H9 (cell line): Measurements from ENCODE around the gene RALGAPA2. TPM values are rescaled to one million over a fixed set of nuclear protein-coding genes. Genes with fewer than 3 reads are reported as not detected.

ENCODE experiments used
- DNase-seq: peaks from one replicate; pipeline ENCODE4 v3.0.0-alpha.2; 2017
- H2AFZ ChIP-seq: one replicate; pipeline ENCODE4 v1.6.1; 2013; ENCODE audit warnings: mild to moderate bottlenecking, low read length, control low read depth, moderate library complexity
- H2AK5ac ChIP-seq: 2 replicates; pipeline ENCODE4 v1.6.1; 2013; ENCODE audit warnings: low read length, control low read depth, mixed read lengths; ENCODE audit not compliant: insufficient read length
- H2BK120ac ChIP-seq: one replicate; pipeline ENCODE4 v1.6.1; 2013; ENCODE audit warnings: low read depth, mild to moderate bottlenecking, low read length, control low read depth, inconsistent platforms; ENCODE audit not compliant: poor library complexity, severe bottlenecking
- H2BK12ac ChIP-seq: 2 replicates; pipeline ENCODE4 v1.6.1; 2013; ENCODE audit warnings: low read length, control low read depth, mixed read lengths, low read depth; ENCODE audit not compliant: insufficient read length
- H2BK15ac ChIP-seq: 2 replicates; pipeline ENCODE4 v1.6.1; 2013; ENCODE audit warnings: low read depth, low read length, control low read depth
- H2BK20ac ChIP-seq: one replicate; pipeline ENCODE4 v1.6.1; 2013; ENCODE audit warnings: low read depth, mild to moderate bottlenecking, low read length, control low read depth, inconsistent platforms; ENCODE audit not compliant: poor library complexity, severe bottlenecking
- H2BK5ac ChIP-seq: 2 replicates; pipeline ENCODE4 v1.6.1; 2013; ENCODE audit warnings: low read length, control low read depth, mixed read lengths; ENCODE audit not compliant: insufficient read length
- H3K14ac ChIP-seq: 2 replicates; pipeline ENCODE4 v1.6.1; 2013; ENCODE audit warnings: low read length, control low read depth; ENCODE audit not compliant: insufficient read depth
- H3K18ac ChIP-seq: 2 replicates; pipeline ENCODE4 v1.6.1; 2013; ENCODE audit warnings: low read depth, mild to moderate bottlenecking, mixed read lengths, low read length, control low read depth; ENCODE audit not compliant: insufficient read length
- H3K23ac ChIP-seq: 2 replicates; pipeline ENCODE4 v1.6.1; 2013; ENCODE audit warnings: low read length, control low read depth, mixed read lengths, low read depth; ENCODE audit not compliant: insufficient read length
- H3K23me2 ChIP-seq: 2 replicates; pipeline ENCODE4 v1.6.1; 2013; ENCODE audit warnings: low read depth, mild to moderate bottlenecking, mixed read lengths, low read length, control low read depth; ENCODE audit not compliant: insufficient read length, poor library complexity, severe bottlenecking
- H3K27ac ChIP-seq: 2 replicates; pipeline ENCODE4 v1.5.1; 2013; ENCODE audit warnings: low read length, control low read depth, mixed read lengths, low read depth; ENCODE audit not compliant: insufficient read length
- H3K27me3 ChIP-seq: 2 replicates; pipeline ENCODE4 v1.6.1; 2013; ENCODE audit warnings: low read length, control low read depth, inconsistent platforms; ENCODE audit not compliant: insufficient read depth
- H3K4ac ChIP-seq: 2 replicates; pipeline ENCODE4 v1.6.1; 2013; ENCODE audit warnings: low read depth, mild to moderate bottlenecking, control low read depth, inconsistent platforms, low read length, moderate library complexity
- H3K4me1 ChIP-seq: 2 replicates; pipeline ENCODE4 v1.6.1; 2013; ENCODE audit warnings: low read length, control low read depth, inconsistent platforms; ENCODE audit not compliant: insufficient read depth
- H3K4me2 ChIP-seq: 2 replicates; pipeline ENCODE4 v1.6.1; 2013; ENCODE audit warnings: low read length, control low read depth, mixed read lengths; ENCODE audit not compliant: insufficient read length, insufficient read depth
- H3K56ac ChIP-seq: 2 replicates; pipeline ENCODE4 v1.6.1; 2013; ENCODE audit warnings: low read depth, mild to moderate bottlenecking, mixed read lengths, low read length, control low read depth; ENCODE audit not compliant: insufficient read length
- H3K79me1 ChIP-seq: 2 replicates; pipeline ENCODE4 v1.6.1; 2013; ENCODE audit warnings: low read depth, mild to moderate bottlenecking, moderate library complexity, low read length, control low read depth, inconsistent platforms; ENCODE audit not compliant: insufficient read depth, poor library complexity, severe bottlenecking
- H3K79me2 ChIP-seq: 2 replicates; pipeline ENCODE4 v1.6.1; 2013; ENCODE audit warnings: low read length, control low read depth, inconsistent platforms; ENCODE audit not compliant: insufficient read depth
- H3K9ac ChIP-seq: 2 replicates; pipeline ENCODE4 v1.6.1; 2013; ENCODE audit warnings: low read length, control low read depth, mixed read lengths; ENCODE audit not compliant: insufficient read length; ENCODE audit errors: extremely low read depth
- H3K9me3 ChIP-seq: one replicate; pipeline ENCODE4 v1.6.1; 2013; ENCODE audit warnings: low read depth, low read length, inconsistent platforms; ENCODE audit not compliant: control insufficient read depth
- H3T11ph ChIP-seq: one replicate; pipeline ENCODE4 v1.6.1; 2013; ENCODE audit warnings: mild to moderate bottlenecking, low read length, control low read depth, inconsistent platforms
- H4K20me1 ChIP-seq: one replicate; pipeline ENCODE4 v1.6.1; 2013; ENCODE audit not compliant: control insufficient read depth, insufficient read length, insufficient read depth
- H4K5ac ChIP-seq: 2 replicates; pipeline ENCODE4 v1.6.1; 2013; ENCODE audit warnings: low read depth, mild to moderate bottlenecking, mixed read lengths, low read length, control low read depth; ENCODE audit not compliant: insufficient read length
- H4K8ac ChIP-seq: replicated peaks from 2 replicates; pipeline ENCODE4 v1.6.1; 2013; ENCODE audit warnings: low read length, control low read depth, mixed read lengths, low read depth; ENCODE audit not compliant: insufficient read length
- H4K91ac ChIP-seq: 2 replicates; pipeline ENCODE4 v1.6.1; 2013; ENCODE audit warnings: low read depth, mild to moderate bottlenecking, moderate library complexity, mixed read lengths, low read length, control low read depth; ENCODE audit not compliant: insufficient read length
- H3K27ac Mint-ChIP-seq, 3 experiments: 2 replicates in 2 of 3; 3 replicates in 1 of 3; pipeline ENCODE4 v1.8.0; 2020 to 2021; ENCODE audit warnings: mixed read lengths in 3 of 3, mild to moderate bottlenecking in 1 of 3, moderate library complexity in 1 of 3
- H3K27me3 Mint-ChIP-seq: 2 replicates; pipeline ENCODE4 v1.8.0; 2021; ENCODE audit warnings: low read depth, mild to moderate bottlenecking, moderate library complexity, mixed read lengths
- H3K36me3 Mint-ChIP-seq, 3 experiments: 2 replicates in 2 of 3; 3 replicates in 1 of 3; pipeline ENCODE4 v1.8.0; 2020 to 2021; ENCODE audit warnings: low read depth in 3 of 3, mixed read lengths in 3 of 3; ENCODE audit not compliant: insufficient read depth in 1 of 3
- H3K4me1 Mint-ChIP-seq, 2 experiments: 2 replicates each; pipeline ENCODE4 v1.8.0; 2020; ENCODE audit warnings: mixed read lengths in 2 of 2
- H3K4me3 Mint-ChIP-seq, 2 experiments: 2 replicates in 1 of 2; 3 replicates in 1 of 2; pipeline ENCODE4 v1.8.0; 2020 to 2021; ENCODE audit warnings: mild to moderate bottlenecking in 2 of 2, mixed read lengths in 2 of 2, moderate library complexity in 1 of 2
- H3K9me3 Mint-ChIP-seq, 2 experiments: 2 replicates in 1 of 2; 3 replicates in 1 of 2; pipeline ENCODE4 v1.8.0; 2020; ENCODE audit warnings: mild to moderate bottlenecking in 2 of 2, mixed read lengths in 2 of 2, moderate library complexity in 1 of 2
- WGBS: extraction: QIAGEN DNeasy Blood & Tissue Kit; methylation state at CpG from one replicate; pipeline ENCODE4 v1.1.7; 2013; ENCODE audit warnings: missing lambda C conversion rate, low lambda C conversion rate, mixed read lengths; ENCODE audit not compliant: insufficient read length; ENCODE audit errors: extremely low coverage; 5-methylcytosine and 5-hydroxymethylcytosine counted together
- total RNA-seq: library from RNA; stranded (reverse); gene quantifications from 2 replicates; pipeline ENCODE4 v1.2.1, GENCODE V29; 2021
- TF ChIP-seq, protein P1 (sequence below): fragments of 200-600 bp; sonication (generic); conservative IDR thresholded peaks from 3 replicates; pipeline ENCODE4 v1.8.0; 2021; ENCODE audit warnings: antibody characterized with exemption, mild to moderate bottlenecking

Gene RALGAPA2
- total RNA-seq, 1 experiment from 2014 or later = 16.6 TPM

DNA sequence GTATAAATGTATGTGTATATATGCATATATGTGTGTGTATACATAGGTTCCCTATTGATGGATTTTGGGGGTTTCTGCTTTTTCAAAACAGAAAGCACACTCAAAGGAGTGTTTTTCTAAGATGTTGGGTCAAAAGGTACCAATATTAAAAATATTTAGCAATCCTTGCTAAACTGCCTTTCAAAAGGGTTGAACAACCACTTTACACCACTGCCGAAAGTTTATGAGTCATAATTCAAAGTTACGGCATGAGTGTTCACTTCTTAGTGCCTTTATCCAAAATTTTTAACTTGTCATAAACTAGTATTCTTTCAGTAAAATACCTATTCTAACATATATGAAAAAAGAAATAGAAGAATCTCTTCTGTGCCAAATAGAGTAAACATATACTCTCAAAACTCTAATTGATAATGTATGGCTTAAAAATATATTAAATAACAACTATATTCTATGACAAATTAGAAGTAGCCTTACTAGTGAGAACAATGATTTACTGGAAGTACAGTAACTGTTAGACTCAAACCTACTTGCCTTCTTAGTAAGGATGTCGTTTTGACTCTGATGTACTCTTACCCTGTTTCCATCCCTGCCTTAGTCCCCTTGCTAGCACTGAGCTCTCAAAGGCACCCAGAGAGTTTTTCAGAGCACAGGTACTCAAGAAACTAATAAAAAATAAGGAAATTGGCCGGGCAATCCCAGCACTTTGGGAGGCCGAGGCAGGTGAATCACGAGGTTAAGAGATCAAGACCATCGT is 208.5 kb downstream of the RALGAPA2 start:
- Histone ChIP-seq H4K8ac (no peak overlapping the region), H3K56ac (no peak overlapping the region), H2BK120ac (no peak overlapping the region), H4K5ac (no peak overlapping the region), H3K4me2 (no peak overlapping the region), H3K9me3 (no peaks in the 10 kb centered on the region), H3T11ph (no peak overlapping the region), H3K27ac (no peak overlapping the region), H2AK5ac (no peak overlapping the region), H3K4me1 (no peaks in the 10 kb centered on the region), H3K9ac (no peak overlapping the region), H3K23me2 (no peaks in the 10 kb centered on the region), H2BK20ac (no peak overlapping the region), H3K18ac (no peak overlapping the region), H3K79me1 (no peaks in the 10 kb centered on the region), H2BK12ac (no peak overlapping the region), H3K4ac (no peak overlapping the region), H2AFZ (no peak overlapping the region), H3K79me2 (no peaks in the 10 kb centered on the region), H4K20me1 (no peaks in the 10 kb centered on the region), H4K91ac (no peak overlapping the region), H3K27me3 (no peaks in the 10 kb centered on the region), H2BK15ac (no peak overlapping the region), H2BK5ac (no peak overlapping the region), H3K14ac (no peak overlapping the region), H3K23ac (no peak overlapping the region)
- Mint-ChIP-seq H3K36me3 (peaks cover 4 to 19% (median 9%) of the 10 kb centered on the region in 3 experiments; a peak in 6 of 7 replicates), H3K27ac (no peak overlapping the region), H3K4me3 (no peak overlapping the region), H3K27me3 (no peaks in the 10 kb centered on the region), H3K9me3 (no peaks in the 10 kb centered on the region), H3K4me1 (peaks cover 3 to 4% of the 10 kb centered on the region in 2 experiments; a peak in 3 of 4 replicates)
- DNase-seq = no peak
- no CpG with 5 or more reads among the region's 7 CpGs for WGBS
- TF ChIP-seq, protein P1, sequence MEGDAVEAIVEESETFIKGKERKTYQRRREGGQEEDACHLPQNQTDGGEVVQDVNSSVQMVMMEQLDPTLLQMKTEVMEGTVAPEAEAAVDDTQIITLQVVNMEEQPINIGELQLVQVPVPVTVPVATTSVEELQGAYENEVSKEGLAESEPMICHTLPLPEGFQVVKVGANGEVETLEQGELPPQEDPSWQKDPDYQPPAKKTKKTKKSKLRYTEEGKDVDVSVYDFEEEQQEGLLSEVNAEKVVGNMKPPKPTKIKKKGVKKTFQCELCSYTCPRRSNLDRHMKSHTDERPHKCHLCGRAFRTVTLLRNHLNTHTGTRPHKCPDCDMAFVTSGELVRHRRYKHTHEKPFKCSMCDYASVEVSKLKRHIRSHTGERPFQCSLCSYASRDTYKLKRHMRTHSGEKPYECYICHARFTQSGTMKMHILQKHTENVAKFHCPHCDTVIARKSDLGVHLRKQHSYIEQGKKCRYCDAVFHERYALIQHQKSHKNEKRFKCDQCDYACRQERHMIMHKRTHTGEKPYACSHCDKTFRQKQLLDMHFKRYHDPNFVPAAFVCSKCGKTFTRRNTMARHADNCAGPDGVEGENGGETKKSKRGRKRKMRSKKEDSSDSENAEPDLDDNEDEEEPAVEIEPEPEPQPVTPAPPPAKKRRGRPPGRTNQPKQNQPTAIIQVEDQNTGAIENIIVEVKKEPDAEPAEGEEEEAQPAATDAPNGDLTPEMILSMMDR = no peak
